CD4-positive, alpha-beta T cell (primary cell): ENCODE data around the gene TPBGL. TPM values are rescaled to one million over a fixed set of nuclear protein-coding genes. Genes with fewer than 3 reads are reported as not detected.

Experiments used
- ATAC-seq: fragments of 200-7000 bp; cut with Tn5 transposase; one replicate; pipeline ENCODE4 v1.10.0; 2022; ENCODE audit warnings: mild to moderate bottlenecking; ENCODE audit not compliant: poor library complexity
- CTCF ChIA-PET: fragments of 350-600 bp; sonication (Branson Sonifier 250); formaldehyde crosslinking; loops from one replicate; lab custom pipeline; 2021; ENCODE audit warnings: antibody characterized with exemption, inconsistent platforms; lab: Charles Lee
- POLR2A ChIA-PET: fragments of 350-600 bp; sonication (Branson Sonifier 250); formaldehyde crosslinking; loops from one replicate; lab custom pipeline; 2021; ENCODE audit warnings: antibody characterized with exemption, inconsistent platforms; lab: Charles Lee
- DNase-seq, 14 experiments: peaks; one replicate each; pipeline ENCODE4 v3.0.0-alpha.2; 2013 to 2020; ENCODE audit warnings: mixed read lengths in 2 of 14
- H3K27ac ChIP-seq, 2 donors: one replicate each; pipeline versions ENCODE4 v1.5.1 to v1.7.0; 2013; ENCODE audit warnings: low read length in 2 of 2, low read depth in 1 of 2, mild to moderate bottlenecking in 1 of 2
- H3K27me3 ChIP-seq, 2 experiments: 1 replicate in 1 of 2; 2 replicates in 1 of 2; pipeline versions ENCODE4 v1.6.1 to v1.7.0; 2013; ENCODE audit warnings: low read length in 2 of 2, control low read depth in 1 of 2, mild to moderate bottlenecking in 1 of 2, moderate library complexity in 1 of 2; ENCODE audit not compliant: insufficient read depth in 2 of 2, control insufficient read depth in 1 of 2
- H3K36me3 ChIP-seq: one replicate; pipeline ENCODE4 v1.6.1; 2013; ENCODE audit warnings: low read length, control low read depth; ENCODE audit not compliant: insufficient read depth
- H3K4me1 ChIP-seq: one replicate; pipeline ENCODE4 v1.6.1; 2013; ENCODE audit warnings: low read length, control low read depth; ENCODE audit not compliant: insufficient read depth
- H3K4me3 ChIP-seq: one replicate; pipeline ENCODE4 v1.5.1; 2013; ENCODE audit warnings: mild to moderate bottlenecking, low read length, moderate library complexity
- H3K9me3 ChIP-seq, 2 experiments: 1 replicate in 1 of 2; 2 replicates in 1 of 2; pipeline versions ENCODE4 v1.6.1 to v1.7.0; 2013; ENCODE audit warnings: low read length in 2 of 2, mild to moderate bottlenecking in 2 of 2, control low read depth in 1 of 2, moderate library complexity in 1 of 2; ENCODE audit not compliant: control insufficient read depth in 1 of 2, insufficient read depth in 1 of 2
- H3K27ac Mint-ChIP-seq: one replicate; pipeline ENCODE4 v1.8.0; 2020; ENCODE audit warnings: mixed read lengths
- H3K27me3 Mint-ChIP-seq: one replicate; pipeline ENCODE4 v1.8.0; 2021; ENCODE audit warnings: mixed read lengths
- H3K36me3 Mint-ChIP-seq: one replicate; pipeline ENCODE4 v1.8.0; 2021; ENCODE audit warnings: low read depth, mixed read lengths
- H3K4me1 Mint-ChIP-seq: one replicate; pipeline ENCODE4 v1.8.0; 2021; ENCODE audit warnings: low read depth, mixed read lengths
- H3K4me3 Mint-ChIP-seq: one replicate; pipeline ENCODE4 v1.8.0; 2020; ENCODE audit warnings: mild to moderate bottlenecking, mixed read lengths
- H3K9me3 Mint-ChIP-seq: one replicate; pipeline ENCODE4 v1.8.0; 2020; ENCODE audit warnings: mixed read lengths
- CTCF ChIP-seq: fragments of 200-600 bp; IDR thresholded peaks from one replicate; pipeline ENCODE4 v1.8.0; 2022; ENCODE audit warnings: antibody characterized with exemption, mild to moderate bottlenecking
- intact Hi-C, 2 experiments: fragments of 100-400 bp; cut with DNase I in 1 of 2; cut with micrococcal nuclease in 1 of 2; formaldehyde crosslinking; loops; one replicate each; pipeline versions ENCODE4 v1.15.1 to v1.9.0; 2023 to 2025; cut with DNase I, micrococcal nuclease
- total RNA-seq, 174 experiments: library from RNA in 2 of 174; stranded (reverse) in 2 of 174; gene quantifications; one replicate each; pipeline ENCODE4 v1.2.3 and lab custom pipeline; 2021 to 2026

The TPBGL gene
- total RNA-seq, 2 experiments from 2014 or later: 0.78 to 0.80 TPM

GRCh38 chr11:75214411-75214821 is 26.2 kb upstream of the TPBGL start:
- peaks cover 52% of the 10 kb centered on the region for H3K27me3 Mint-ChIP-seq
- peaks cover 0 to 8% of the 10 kb centered on the region in 2 experiments for H3K9me3 ChIP-seq
- no peaks in the 10 kb centered on the region for H3K36me3 ChIP-seq
- CTCF ChIA-PET: interaction anchor here (1.0 to 2.5 kb wide), 6 partner anchors 9 to 74 kb away, joined by 3 to 9 read pairs (median 6); no protein-coding TSS in a partner anchor
- no peak for TF ChIP-seq CTCF
- H3K4me1 Mint-ChIP-seq: no peaks in the 10 kb centered on the region
- no peak overlapping the region for H3K27ac Mint-ChIP-seq
- POLR2A ChIA-PET: no interaction called here
- ATAC-seq (peak; percentile 73), DNase-seq (peak; percentile 61 to 84 (median 73))
- H3K27me3 ChIP-seq: peaks cover 4 to 6% of the 10 kb centered on the region in 2 experiments
- intact Hi-C loops: loop anchor here in 1 of 2 experiments (2.0 kb wide), 1 partner anchor 18 kb away; no protein-coding TSS in a partner anchor
- H3K4me3 ChIP-seq: no peak overlapping the region
- H3K36me3 Mint-ChIP-seq: no peaks in the 10 kb centered on the region
- H3K9me3 Mint-ChIP-seq: no peaks in the 10 kb centered on the region
- H3K4me3 Mint-ChIP-seq: no peak overlapping the region
- H3K4me1 ChIP-seq: no peaks in the 10 kb centered on the region
- H3K27ac ChIP-seq: no peak overlapping the region

GRCh38 chr11:75214843-75215242 is 25.7 kb upstream of the TPBGL start:
- Mint-ChIP-seq H3K27me3 (peaks cover 57% of the 10 kb centered on the region), H3K4me3 (no peak overlapping the region), H3K4me1 (no peaks in the 10 kb centered on the region), H3K9me3 (no peaks in the 10 kb centered on the region), H3K36me3 (no peaks in the 10 kb centered on the region), H3K27ac (no peak overlapping the region)
- intact Hi-C loops: loop anchor here in 1 of 2 experiments (2.0 kb wide), 1 partner anchor 18 kb away; no protein-coding TSS in a partner anchor
- Histone ChIP-seq H3K27ac (no peak overlapping the region), H3K27me3 (peaks cover 4 to 6% of the 10 kb centered on the region in 2 experiments), H3K9me3 (peaks cover 0 to 8% of the 10 kb centered on the region in 2 experiments), H3K4me1 (no peaks in the 10 kb centered on the region), H3K4me3 (no peak overlapping the region), H3K36me3 (no peaks in the 10 kb centered on the region)
- no peak for DNase-seq
- ChIA-PET POLR2A (no interaction called here), CTCF (interaction anchor here (1.0 to 2.5 kb wide), 6 partner anchors 9 to 74 kb away, joined by 3 to 9 read pairs (median 6); no protein-coding TSS in a partner anchor)
- no peak for ATAC-seq
- no peak for TF ChIP-seq CTCF

- H3K9me3 Mint-ChIP-seq: no peaks in the 10 kb centered on the region
- Histone ChIP-seq H3K36me3 (no peaks in the 10 kb centered on the region), H3K4me1 (no peaks in the 10 kb centered on the region), H3K27me3 (peaks cover 4 to 6% of the 10 kb centered on the region in 2 experiments), H3K4me3 (no peak overlapping the region), H3K27ac (no peak overlapping the region), H3K9me3 (no peaks in the 10 kb centered on the region)
- H3K27ac Mint-ChIP-seq: no peak overlapping the region
- H3K27me3 Mint-ChIP-seq: peaks cover 39% of the 10 kb centered on the region
- no peaks in the 10 kb centered on the region for H3K36me3 Mint-ChIP-seq
- intact Hi-C loops: no loop called here
- POLR2A ChIA-PET: no interaction called here
- no peak for TF ChIP-seq CTCF
- no peaks in the 10 kb centered on the region for H3K4me1 Mint-ChIP-seq
- DNase-seq: no peak
- ATAC-seq: no peak
- CTCF ChIA-PET: no interaction called here
- H3K4me3 Mint-ChIP-seq: no peak overlapping the region
Observed at GRCh38 chr11:75219869-75220268, 20.7 kb upstream of the TPBGL start.
